ENCODE measurements around the gene KSR2.

The KSR2 gene

GRCh38 chr12:117483501-117483900 is 485.3 kb downstream of the KSR2 start:
- DNase-seq: no peak

GRCh38 chr12:117481470-117481869 is 487.3 kb downstream of the KSR2 start:
- DNase-seq: no peak

- no peak for DNase-seq
These were observed 492.4 kb downstream of the KSR2 start for GRCh38 chr12:117476341-117476740.

DNA sequence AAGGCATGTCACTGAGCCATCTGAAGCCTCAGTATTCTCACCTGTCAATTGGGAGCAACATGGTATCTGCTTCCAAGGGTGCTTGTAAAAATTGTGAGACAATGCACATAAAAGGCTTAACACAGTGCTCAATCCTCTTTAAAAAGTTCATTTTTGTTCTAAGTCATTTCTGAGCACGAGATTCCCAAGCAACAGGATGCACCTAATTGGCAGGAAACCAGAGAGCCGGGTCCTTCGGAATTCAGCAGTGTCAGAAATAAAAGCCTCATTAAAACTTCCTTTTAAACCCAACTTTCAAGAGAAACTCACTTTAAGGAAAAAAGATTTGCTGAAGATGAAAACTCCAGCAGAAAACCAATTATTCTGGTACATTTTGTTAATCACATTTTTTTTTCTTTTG is 494.9 kb downstream of the KSR2 start:
- no peak for DNase-seq

DNA sequence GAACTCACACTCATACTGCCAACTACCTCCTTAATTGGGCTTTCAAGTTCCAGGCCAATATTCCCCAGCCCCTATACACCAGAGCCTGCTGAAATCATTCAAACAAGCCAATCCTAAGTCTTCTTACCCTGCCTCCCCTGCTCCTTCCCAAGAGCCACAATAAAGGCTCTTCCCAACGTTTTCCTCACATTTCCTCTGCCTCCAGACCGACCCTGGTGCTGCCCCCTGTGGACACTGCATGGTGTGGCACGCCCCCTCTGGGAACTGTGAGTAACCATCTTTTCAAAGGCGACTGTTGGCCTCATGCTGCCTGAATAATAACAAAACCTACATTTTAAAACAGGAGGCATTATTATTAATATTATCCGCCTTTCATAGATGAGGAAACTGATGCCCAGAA is 495.8 kb downstream of the KSR2 start:
- DNase-seq: no peak

DNA sequence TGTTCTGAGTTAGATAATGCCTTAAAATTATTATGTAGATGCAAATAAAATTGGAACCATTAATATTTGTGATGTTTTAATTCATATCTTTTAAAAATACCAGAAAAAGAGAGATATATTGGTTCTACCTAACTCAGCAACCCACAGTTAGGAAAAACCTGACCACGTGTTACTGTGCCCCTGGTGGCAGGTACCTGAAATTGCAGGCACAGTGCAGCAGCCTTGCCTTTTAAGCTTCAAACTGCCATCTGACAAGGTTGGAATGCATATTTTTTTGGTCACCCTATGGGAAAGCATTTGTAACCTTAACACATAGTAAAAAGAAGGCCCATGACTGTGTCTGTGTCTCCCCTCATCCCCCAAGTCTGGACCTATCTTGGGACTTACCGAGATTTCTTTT is 498.0 kb downstream of the KSR2 start:
- DNase-seq: peak in 1 of 2 donors; percentile 30

DNA sequence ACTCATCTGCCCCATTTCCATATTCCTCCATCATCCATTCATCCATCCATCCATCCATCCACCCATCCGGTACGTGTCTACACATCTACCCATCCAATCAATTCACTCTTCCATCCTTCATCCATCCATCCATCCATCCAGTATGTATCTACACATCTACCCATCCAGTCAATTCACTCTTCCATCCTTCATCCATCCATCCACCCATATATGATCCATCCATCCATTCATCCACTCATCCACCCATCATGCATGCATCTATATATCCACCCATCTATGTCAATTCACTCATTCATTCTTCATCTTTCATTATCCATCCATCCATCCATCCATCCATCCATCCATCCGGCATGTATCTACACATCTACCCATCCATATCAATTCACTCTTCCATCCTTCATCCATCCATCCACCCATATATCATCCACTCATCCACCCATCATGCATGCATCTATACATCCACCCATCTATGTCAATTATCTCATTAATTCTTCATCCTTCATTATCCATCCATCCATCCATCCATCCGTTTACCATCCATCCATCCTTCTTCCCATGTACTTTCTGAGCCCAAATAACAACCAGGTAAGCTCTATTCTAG is 498.8 kb downstream of the KSR2 start:
- no peak for DNase-seq

GRCh38 chr12:117468016-117468415 is 500.8 kb downstream of the KSR2 start:
- no peak for DNase-seq

DNA sequence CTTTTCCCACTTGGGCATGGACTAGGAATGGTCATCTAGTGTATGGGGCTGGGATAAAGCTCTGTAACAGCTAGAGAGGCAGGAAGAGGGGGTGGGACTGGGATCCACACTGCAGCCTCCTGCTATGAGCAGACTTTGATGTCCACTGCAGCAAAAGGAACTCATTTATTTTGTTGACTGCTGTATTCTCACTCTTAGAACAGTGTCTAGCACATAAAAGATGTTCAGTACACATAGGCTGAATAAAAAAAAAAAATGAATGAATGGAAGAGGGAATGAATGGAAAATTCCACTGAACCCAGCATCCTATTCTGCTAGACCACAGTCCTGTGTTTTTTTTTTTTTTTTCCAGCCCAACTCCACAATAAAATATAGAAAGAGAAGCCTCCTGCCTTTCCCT is 501.2 kb downstream of the KSR2 start:
- DNase-seq: no peak

DNA sequence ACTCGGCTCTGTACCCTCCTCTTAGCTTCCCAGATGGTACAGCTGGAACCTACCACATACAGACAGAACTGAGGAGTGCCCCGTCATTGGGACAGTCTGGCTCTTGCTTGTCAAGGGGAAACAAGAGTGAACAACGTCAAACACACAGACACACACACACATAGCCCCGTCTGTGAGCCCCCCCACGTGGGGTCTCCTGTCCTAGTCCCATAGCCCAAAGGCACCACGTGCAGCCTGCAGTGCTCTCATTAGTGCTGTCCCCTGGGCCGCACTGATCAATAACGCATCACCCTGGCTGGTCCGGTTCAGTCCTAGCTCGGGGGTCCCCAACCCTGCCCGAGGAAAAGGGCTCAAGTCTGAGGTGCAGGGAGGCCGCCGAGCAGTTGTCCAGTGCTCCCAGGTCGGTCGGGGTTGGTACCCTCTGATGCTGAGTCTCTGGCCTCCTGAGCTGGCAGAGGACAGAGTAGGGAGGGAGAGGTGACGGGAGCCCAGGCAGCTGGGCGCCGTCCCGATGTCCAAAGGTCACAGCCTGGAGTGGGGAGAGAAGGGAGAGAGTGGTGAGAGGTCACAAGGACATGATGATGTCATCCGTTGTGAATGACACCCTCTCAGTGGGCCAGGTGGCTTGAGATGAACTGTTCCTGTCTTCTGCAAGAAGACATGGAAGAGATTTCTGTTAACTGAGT is 502.0 kb downstream of the KSR2 start:
- no peak for DNase-seq

- no peak for DNase-seq
These were observed 507.1 kb downstream of the KSR2 start for GRCh38 chr12:117461732-117462131.

DNA sequence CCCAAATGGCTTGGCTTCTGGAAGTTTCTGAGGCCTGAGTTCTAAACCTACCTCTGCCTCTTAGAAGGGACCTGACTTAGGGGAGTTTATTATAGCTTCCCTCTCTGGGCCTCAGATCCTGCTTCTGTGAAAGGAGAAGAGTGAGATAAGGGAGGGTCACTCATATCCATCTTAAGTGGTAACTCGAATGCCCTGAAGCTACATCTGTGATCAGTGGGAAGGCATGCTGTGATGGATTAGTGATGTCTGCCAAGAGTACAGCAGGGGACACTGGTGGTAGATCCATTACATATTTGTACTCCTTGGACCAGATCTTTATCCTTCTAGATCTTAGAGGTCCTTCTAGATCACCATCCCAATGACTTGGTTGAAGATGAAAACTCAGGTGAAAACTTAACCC is 509.6 kb downstream of the KSR2 start:
- DNase-seq: no peak

- DNase-seq: no peak
These were observed 511.6 kb downstream of the KSR2 start for GRCh38 chr12:117457189-117457588.

GRCh38 chr12:117456076-117456475 is 512.7 kb downstream of the KSR2 start:
- DNase-seq: no peak

DNA sequence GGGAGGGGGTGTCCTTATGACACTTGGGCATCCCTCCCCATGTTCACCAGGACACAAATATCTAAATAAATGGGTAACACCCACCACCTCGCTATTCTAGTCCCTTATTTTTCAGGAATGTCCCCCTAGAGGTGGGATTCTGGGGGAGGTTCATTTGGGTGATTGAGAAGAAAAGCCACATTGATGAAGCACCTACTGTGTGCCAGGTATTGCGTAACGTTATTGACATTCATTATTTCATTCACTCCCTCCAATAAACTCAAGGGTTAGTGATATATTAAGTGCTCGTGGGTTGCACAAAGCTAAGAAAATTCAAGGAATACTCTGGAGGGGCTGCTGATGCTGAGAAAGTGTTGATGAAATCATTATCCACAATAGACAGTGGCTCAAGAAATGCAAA is 514.8 kb downstream of the KSR2 start:
- DNase-seq: no peak

- no peak for DNase-seq
These were observed 516.7 kb downstream of the KSR2 start for GRCh38 chr12:117452112-117452511.

- DNase-seq: no peak
These were observed 518.6 kb downstream of the KSR2 start for GRCh38 chr12:117450209-117450608.

GRCh38 chr12:117447665-117448366 is 521.0 kb downstream of the KSR2 start:
- DNase-seq: no peak

GRCh38 chr12:117444781-117445180 is 524.0 kb downstream of the KSR2 start:
- DNase-seq: no peak

DNA sequence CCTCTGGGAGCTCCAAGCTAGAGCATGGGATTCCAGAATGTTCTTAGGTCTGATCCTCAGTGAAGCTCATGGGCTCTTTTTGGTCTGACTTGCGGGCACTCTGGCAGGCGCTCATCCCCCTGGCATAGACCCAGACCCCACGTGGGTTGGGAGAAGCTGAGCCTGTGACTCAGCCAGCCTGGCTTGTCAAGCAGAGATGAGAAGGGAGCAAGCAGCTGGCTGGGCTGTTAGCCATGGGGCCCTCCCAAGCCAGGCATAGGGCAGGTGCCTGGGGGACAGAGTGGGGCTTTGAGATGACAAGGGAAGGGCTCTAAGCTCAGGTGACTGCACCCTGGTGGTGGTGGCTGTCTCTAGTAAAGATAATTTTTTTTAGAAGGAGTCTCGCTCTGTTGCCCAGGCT is 527.0 kb downstream of the KSR2 start:
- no peak for DNase-seq

DNA sequence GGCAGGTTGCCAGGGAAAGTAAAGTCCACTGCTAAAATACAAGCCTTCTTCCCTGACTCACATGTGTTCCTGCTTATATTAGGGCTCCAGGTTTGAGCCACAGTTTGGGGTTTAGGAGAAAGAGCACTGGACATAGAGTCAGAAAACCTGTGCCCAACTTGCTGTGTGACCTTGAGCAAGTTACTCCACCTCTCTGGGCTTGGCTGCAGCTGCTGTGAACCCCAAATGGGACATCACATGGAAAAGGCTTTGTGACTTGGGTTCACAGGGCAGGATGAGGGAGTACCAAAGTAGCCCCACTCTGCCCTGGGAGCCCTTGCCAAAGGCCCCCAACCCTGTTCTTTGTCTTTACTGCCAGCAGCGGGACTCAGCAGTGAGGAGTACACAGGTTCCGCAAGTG is 528.4 kb downstream of the KSR2 start:
- DNase-seq: no peak

DNA sequence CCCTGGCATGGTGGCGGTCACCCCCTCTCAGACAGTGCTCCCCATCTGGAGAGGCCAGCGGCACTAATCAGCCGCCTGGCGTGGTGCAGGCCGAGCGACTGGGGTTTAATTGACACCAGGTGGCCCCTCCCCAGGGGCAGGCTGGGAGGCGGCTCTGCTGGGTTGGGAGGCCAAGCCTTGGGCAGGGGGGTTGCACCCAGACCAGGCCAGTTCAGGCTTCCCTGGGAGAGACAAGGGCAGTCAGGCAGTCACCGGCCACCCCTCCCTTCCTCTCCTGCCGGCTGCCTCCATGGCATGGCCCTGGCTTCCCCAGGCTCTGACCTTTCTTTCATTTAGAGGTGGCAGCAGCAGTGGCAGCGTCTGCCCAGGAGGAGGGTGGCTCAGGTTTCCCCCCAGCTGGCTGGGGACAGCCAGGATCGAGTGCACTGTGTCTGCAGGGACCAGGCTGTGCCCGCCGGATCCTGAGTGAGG is 529.2 kb downstream of the KSR2 start:
- DNase-seq: no peak

DNA sequence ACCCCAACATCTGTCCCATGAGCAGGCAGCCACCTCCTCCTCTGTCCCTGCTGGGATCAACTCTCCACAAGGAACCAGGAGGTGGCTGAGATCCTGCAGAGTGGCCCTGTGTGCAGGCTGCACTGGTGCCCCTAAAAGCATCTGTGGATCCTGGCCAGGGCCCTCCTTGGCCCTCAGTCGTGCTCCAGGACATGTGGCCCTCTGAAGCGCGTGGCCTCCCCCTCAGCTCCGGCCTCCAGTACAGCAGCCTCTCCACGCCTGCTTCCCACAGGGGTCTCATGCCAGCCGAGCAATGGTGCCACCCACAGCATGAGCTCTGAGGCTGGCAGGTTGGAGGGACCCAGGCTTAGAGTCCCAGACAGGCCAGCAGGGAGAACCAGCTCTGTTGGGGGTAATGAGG is 530.0 kb downstream of the KSR2 start:
- no peak for DNase-seq

GRCh38 chr12:117437516-117438255 is 531.1 kb downstream of the KSR2 start:
- DNase-seq: no peak

Data from inflammatory macrophage treated with lipopolysaccharide for 1 hour (primary cell).